COR-L47 (cell line): ENCODE data around the gene MARK3.

ENCODE experiments used
- DNase-seq: peaks from one replicate; lab custom pipeline; 2025; lab: John Stamatoyannopoulos, UW

The MARK3 gene

GRCh38 chr14:103550451-103551337 lies 165.5 kb downstream of the MARK3 start:
- peak; percentile 83 for DNase-seq

- DNase-seq, result no peak
Observed at GRCh38 chr14:103551338-103551762, 166.1 kb downstream of the MARK3 start.

- no peak for DNase-seq
Observed at GRCh38 chr14:103552011-103552845, 167.0 kb downstream of the MARK3 start.

GRCh38 chr14:103552846-103553210 lies 167.6 kb downstream of the MARK3 start:
- DNase-seq, result no peak
